Fibroblast of mammary gland (primary cell): ENCODE results near the gene LRP1-AS.

Source experiments
- DNase-seq: peaks from one replicate; pipeline ENCODE4 v3.0.0-alpha.2; 2010; ENCODE audit warnings: low read depth
- H3K4me3 ChIP-seq: 2 replicates; pipeline ENCODE4 v1.5.1; 2011; ENCODE audit warnings: low read depth, mild to moderate bottlenecking, low read length, moderate library complexity; ENCODE audit not compliant: control insufficient read depth
- CTCF ChIP-seq: conservative IDR thresholded peaks from 2 replicates; pipeline ENCODE4 v1.5.1; 2011; ENCODE audit warnings: low read depth, low read length, inconsistent platforms; ENCODE audit not compliant: control insufficient read depth, insufficient read depth

The LRP1-AS gene

GRCh38 chr12:57193706-57194245 is 46.4 kb upstream of the LRP1-AS start:
- DNase-seq, result no peak
- no peak overlapping the region for H3K4me3 ChIP-seq
- TF ChIP-seq CTCF, result no peak

GRCh38 chr12:57192920-57193319 is 45.5 kb upstream of the LRP1-AS start:
- no peak overlapping the region for H3K4me3 ChIP-seq
- peak; percentile 68 for DNase-seq
- no peak for TF ChIP-seq CTCF

- DNase-seq, result peak; percentile 34
- TF ChIP-seq CTCF, result no peak
- H3K4me3 ChIP-seq, result no peak overlapping the region
Measured at GRCh38 chr12:57191410-57191809, 44.0 kb upstream of the LRP1-AS start.

DNA sequence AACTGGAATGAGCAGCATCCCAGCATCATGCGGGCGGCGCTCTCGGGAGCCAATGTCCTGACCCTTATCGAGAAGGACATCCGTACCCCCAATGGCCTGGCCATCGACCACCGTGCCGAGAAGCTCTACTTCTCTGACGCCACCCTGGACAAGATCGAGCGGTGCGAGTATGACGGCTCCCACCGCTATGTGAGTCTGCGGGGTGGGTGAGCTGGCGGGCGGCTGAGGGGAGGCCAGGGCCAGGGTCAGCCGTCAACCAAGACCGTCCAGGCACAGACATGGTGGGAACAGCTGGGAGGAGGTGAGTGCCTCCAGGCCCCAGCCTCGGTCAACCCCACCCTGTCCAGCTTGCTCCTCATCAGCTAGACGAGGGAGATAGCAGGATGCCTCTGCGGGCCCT is 43.4 kb upstream of the LRP1-AS start:
- H3K4me3 ChIP-seq, result no peak overlapping the region
- no peak for TF ChIP-seq CTCF
- DNase-seq, result no peak

GRCh38 chr12:57190037-57190436 is 42.6 kb upstream of the LRP1-AS start:
- peak; percentile 28 for DNase-seq
- no peak overlapping the region for H3K4me3 ChIP-seq
- no peak for TF ChIP-seq CTCF

- no peak for TF ChIP-seq CTCF
- DNase-seq, result no peak
- no peak overlapping the region for H3K4me3 ChIP-seq
Measured at GRCh38 chr12:57188090-57188425, 40.6 kb upstream of the LRP1-AS start.
